ENCODE results near the gene PA2G4. TPM values are rescaled to one million over a fixed set of nuclear protein-coding genes. Genes with fewer than 3 reads are reported as not detected.
"Not testable (repeated sequence)": the region's sequence is repeated elsewhere in the genome, so short reads cannot be mapped to it uniquely, and the experiment has no call there.

PA2G4 gene
- total RNA-seq, 1 donor from 2014 or later: 130 TPM

DNA sequence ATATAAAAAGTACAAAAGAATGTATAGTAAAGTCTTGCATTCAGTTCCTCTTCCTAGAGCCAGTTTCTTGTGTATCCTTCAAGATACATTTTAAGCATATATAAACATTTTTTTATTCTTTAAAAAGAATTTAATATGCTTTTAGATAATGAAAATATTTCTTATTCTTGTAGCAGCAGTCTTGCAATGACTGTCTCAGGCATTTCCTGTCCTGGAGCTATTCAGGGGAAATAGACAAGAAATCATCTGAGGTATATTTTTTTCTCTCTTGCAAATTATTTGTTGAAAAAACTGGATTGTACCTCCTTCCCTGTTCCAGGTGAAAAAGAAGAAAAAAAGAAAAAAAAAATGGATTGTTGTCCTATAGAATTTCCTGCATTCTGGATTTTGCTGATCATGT lies 41.4 kb upstream of the PA2G4 start:
- Histone ChIP-seq H3K9me3 (ENCODE audit: insufficient read depth, low read depth, low read length) (no peaks in the 10 kb centered on the region), H3K4me1 (ENCODE audit: insufficient read depth, low read length) (peaks cover 5% of the 10 kb centered on the region), H3K4me2 (ENCODE audit: low read length) (peak overlapping the region; percentile 25), H3K27ac (ENCODE audit: low read depth, low read length) (peak overlapping the region; percentile 25), H2AFZ (ENCODE audit: low read depth, low read length) (no peak overlapping the region), H3K79me2 (ENCODE audit: insufficient read depth, low read length) (no peaks in the 10 kb centered on the region), H3K27me3 (ENCODE audit: insufficient read depth, low read length) (no peaks in the 10 kb centered on the region), H3K4me3 (ENCODE audit: insufficient read depth, low read depth, low read length) (no peak overlapping the region), H3K36me3 (ENCODE audit: insufficient read depth, low read length) (no peaks in the 10 kb centered on the region), H3K9ac (ENCODE audit: low read length) (no peak overlapping the region), H4K20me1 (ENCODE audit: insufficient read depth, low read length) (no peaks in the 10 kb centered on the region)
- Mint-ChIP-seq H3K4me1 (ENCODE audit: low read depth, unreplicated experiment) (peaks cover 2% of the 10 kb centered on the region), H3K36me3 (ENCODE audit: low read depth, unreplicated experiment) (no peaks in the 10 kb centered on the region), H3K27ac (ENCODE audit: unreplicated experiment) (peak overlapping the region; percentile 36), H3K9me3 (ENCODE audit: unreplicated experiment) (no peaks in the 10 kb centered on the region), H3K4me3 (ENCODE audit: unreplicated experiment) (no peak overlapping the region), H3K27me3 (ENCODE audit: low read depth, unreplicated experiment) (peaks cover 2% of the 10 kb centered on the region)
- DNase-seq (ENCODE audit: low read depth) (no peak), FAIRE-seq (no peak)
- TF ChIP-seq, protein P1, sequence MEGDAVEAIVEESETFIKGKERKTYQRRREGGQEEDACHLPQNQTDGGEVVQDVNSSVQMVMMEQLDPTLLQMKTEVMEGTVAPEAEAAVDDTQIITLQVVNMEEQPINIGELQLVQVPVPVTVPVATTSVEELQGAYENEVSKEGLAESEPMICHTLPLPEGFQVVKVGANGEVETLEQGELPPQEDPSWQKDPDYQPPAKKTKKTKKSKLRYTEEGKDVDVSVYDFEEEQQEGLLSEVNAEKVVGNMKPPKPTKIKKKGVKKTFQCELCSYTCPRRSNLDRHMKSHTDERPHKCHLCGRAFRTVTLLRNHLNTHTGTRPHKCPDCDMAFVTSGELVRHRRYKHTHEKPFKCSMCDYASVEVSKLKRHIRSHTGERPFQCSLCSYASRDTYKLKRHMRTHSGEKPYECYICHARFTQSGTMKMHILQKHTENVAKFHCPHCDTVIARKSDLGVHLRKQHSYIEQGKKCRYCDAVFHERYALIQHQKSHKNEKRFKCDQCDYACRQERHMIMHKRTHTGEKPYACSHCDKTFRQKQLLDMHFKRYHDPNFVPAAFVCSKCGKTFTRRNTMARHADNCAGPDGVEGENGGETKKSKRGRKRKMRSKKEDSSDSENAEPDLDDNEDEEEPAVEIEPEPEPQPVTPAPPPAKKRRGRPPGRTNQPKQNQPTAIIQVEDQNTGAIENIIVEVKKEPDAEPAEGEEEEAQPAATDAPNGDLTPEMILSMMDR (IDR thresholded peaks at IDR 0.05; ENCODE audit: insufficient read depth, low read depth, low read length): no peak
- TF ChIP-seq EZH2 (IDR thresholded peaks at IDR 0.05; ENCODE audit: insufficient read depth, low read length): no peak

DNA sequence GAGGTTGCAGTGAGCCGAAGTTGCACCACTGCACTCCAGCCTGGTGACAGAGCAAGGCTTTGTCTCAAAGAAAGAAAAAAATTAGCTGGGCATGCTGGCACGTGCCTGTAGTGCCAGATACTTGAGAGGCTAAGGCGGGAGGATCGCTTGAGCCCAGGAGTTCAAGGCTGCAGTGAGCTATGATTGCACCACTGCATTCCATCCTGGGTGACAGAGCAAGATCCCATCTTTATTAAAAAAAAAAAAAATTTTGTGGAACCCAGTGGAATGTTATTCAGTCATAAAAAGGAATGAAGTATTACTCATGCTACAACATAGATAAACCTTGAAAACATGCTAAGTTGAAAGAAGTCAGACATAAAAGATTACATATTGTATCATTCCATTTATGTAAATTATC lies 32.7 kb upstream of the PA2G4 start:
- peak; percentile 16 for DNase-seq (ENCODE audit: low read depth)

DNA sequence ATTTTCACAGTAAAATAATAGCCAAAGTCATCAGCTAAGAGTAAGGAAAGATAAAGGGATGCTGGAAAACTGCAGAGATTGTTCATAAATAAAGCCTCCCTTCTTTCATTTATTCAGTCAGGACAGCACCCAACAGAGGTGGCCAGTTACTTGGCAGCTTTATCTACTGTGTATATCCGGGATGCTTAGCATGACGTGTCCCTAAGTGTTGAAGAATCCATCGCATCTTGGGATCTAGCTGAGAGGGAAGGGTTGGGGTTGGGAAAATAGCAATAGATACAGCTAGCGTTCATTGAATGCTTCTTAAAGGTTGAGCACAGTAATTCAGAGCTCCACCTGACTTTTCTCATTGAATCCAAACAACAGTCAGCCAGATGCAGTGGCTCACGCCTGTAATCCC lies 30.0 kb upstream of the PA2G4 start:
- H3K9me3 ChIP-seq (ENCODE audit: insufficient read depth, low read depth, low read length): no peaks in the 10 kb centered on the region
- no peak overlapping the region for H3K4me3 ChIP-seq (ENCODE audit: insufficient read depth, low read depth, low read length)
- no peak overlapping the region for H2AFZ ChIP-seq (ENCODE audit: low read depth, low read length)
- no peaks in the 10 kb centered on the region for H3K79me2 ChIP-seq (ENCODE audit: insufficient read depth, low read length)
- no peaks in the 10 kb centered on the region for H4K20me1 ChIP-seq (ENCODE audit: insufficient read depth, low read length)
- H3K27me3 ChIP-seq (ENCODE audit: insufficient read depth, low read length): no peaks in the 10 kb centered on the region
- Mint-ChIP-seq H3K27ac (ENCODE audit: unreplicated experiment) (no peak overlapping the region), H3K9me3 (ENCODE audit: unreplicated experiment) (no peaks in the 10 kb centered on the region), H3K4me3 (ENCODE audit: unreplicated experiment) (no peak overlapping the region), H3K27me3 (ENCODE audit: low read depth, unreplicated experiment) (peaks cover 2% of the 10 kb centered on the region), H3K36me3 (ENCODE audit: low read depth, unreplicated experiment) (no peaks in the 10 kb centered on the region), H3K4me1 (ENCODE audit: low read depth, unreplicated experiment) (peaks cover 3% of the 10 kb centered on the region)
- no peak for FAIRE-seq
- no peak overlapping the region for H3K4me2 ChIP-seq (ENCODE audit: low read length)
- no peaks in the 10 kb centered on the region for H3K4me1 ChIP-seq (ENCODE audit: insufficient read depth, low read length)
- no peaks in the 10 kb centered on the region for H3K36me3 ChIP-seq (ENCODE audit: insufficient read depth, low read length)
- DNase-seq (ENCODE audit: low read depth): no peak
- TF ChIP-seq, protein P1 (IDR thresholded peaks at IDR 0.05; ENCODE audit: insufficient read depth, low read depth, low read length): no peak
- TF ChIP-seq EZH2 (IDR thresholded peaks at IDR 0.05; ENCODE audit: insufficient read depth, low read length): no peak
- H3K27ac ChIP-seq (ENCODE audit: low read depth, low read length): no peak overlapping the region
- H3K9ac ChIP-seq (ENCODE audit: low read length): no peak overlapping the region

More for the DNA sequence above, 32.7 kb upstream of the PA2G4 start:
- H3K4me3 ChIP-seq (ENCODE audit: insufficient read depth, low read depth, low read length): no peak overlapping the region
- H3K4me1 Mint-ChIP-seq (ENCODE audit: low read depth, unreplicated experiment): peaks cover 3% of the 10 kb centered on the region
- no peak overlapping the region for H3K4me3 Mint-ChIP-seq (ENCODE audit: unreplicated experiment)
- no peak for TF ChIP-seq EZH2 (IDR thresholded peaks at IDR 0.05; ENCODE audit: insufficient read depth, low read length)
- TF ChIP-seq, protein P1 (IDR thresholded peaks at IDR 0.05; ENCODE audit: insufficient read depth, low read depth, low read length): no peak
- no peak overlapping the region for H2AFZ ChIP-seq (ENCODE audit: low read depth, low read length)
- H3K27ac Mint-ChIP-seq (ENCODE audit: unreplicated experiment): no peak overlapping the region
- H3K9ac ChIP-seq (ENCODE audit: low read length): no peak overlapping the region
- no peaks in the 10 kb centered on the region for H3K9me3 Mint-ChIP-seq (ENCODE audit: unreplicated experiment)
- H3K79me2 ChIP-seq (ENCODE audit: insufficient read depth, low read length): no peaks in the 10 kb centered on the region
- no peaks in the 10 kb centered on the region for H3K36me3 ChIP-seq (ENCODE audit: insufficient read depth, low read length)
- no peaks in the 10 kb centered on the region for H3K36me3 Mint-ChIP-seq (ENCODE audit: low read depth, unreplicated experiment)
- H4K20me1 ChIP-seq (ENCODE audit: insufficient read depth, low read length): no peaks in the 10 kb centered on the region
- H3K27me3 Mint-ChIP-seq (ENCODE audit: low read depth, unreplicated experiment): peaks cover 4% of the 10 kb centered on the region
- no peaks in the 10 kb centered on the region for H3K9me3 ChIP-seq (ENCODE audit: insufficient read depth, low read depth, low read length)
- H3K27me3 ChIP-seq (ENCODE audit: insufficient read depth, low read length): no peaks in the 10 kb centered on the region
- no peak overlapping the region for H3K4me2 ChIP-seq (ENCODE audit: low read length)
- no peak overlapping the region for H3K27ac ChIP-seq (ENCODE audit: low read depth, low read length)
- H3K4me1 ChIP-seq (ENCODE audit: insufficient read depth, low read length): no peaks in the 10 kb centered on the region
- FAIRE-seq: no peak

DNA sequence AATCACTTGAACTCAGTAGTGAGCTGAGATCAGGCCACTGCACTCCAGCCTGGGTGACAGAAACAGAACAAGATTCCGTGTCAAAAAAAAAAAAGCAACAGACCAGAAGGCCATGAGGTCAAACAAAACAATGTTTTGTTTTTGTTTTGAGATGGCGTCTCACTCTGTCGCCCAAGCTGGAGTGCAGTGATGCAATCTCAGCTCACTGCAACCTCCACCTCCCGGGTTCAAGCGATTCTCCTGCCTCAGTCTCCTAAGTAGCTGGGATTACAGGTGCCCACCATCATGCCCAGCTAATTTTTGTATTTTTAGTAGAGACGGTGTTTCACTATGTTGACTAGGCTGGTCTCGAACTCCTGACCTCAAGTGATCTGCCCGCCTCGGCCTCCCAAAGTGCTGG lies 26.4 kb upstream of the PA2G4 start:
- H3K27me3 ChIP-seq (ENCODE audit: insufficient read depth, low read length): peaks cover 22% of the 10 kb centered on the region
- not testable (repeated sequence) for H3K4me1 Mint-ChIP-seq (ENCODE audit: low read depth, unreplicated experiment); H3K4me1 ChIP-seq (ENCODE audit: insufficient read depth, low read length); H3K27me3 Mint-ChIP-seq (ENCODE audit: low read depth, unreplicated experiment); H3K9me3 ChIP-seq (ENCODE audit: insufficient read depth, low read depth, low read length); H3K36me3 Mint-ChIP-seq (ENCODE audit: low read depth, unreplicated experiment); DNase-seq (ENCODE audit: low read depth); H3K4me3 Mint-ChIP-seq (ENCODE audit: unreplicated experiment); FAIRE-seq; H2AFZ ChIP-seq (ENCODE audit: low read depth, low read length); H3K9ac ChIP-seq (ENCODE audit: low read length); H3K4me2 ChIP-seq (ENCODE audit: low read length); H4K20me1 ChIP-seq (ENCODE audit: insufficient read depth, low read length); H3K36me3 ChIP-seq (ENCODE audit: insufficient read depth, low read length); H3K79me2 ChIP-seq (ENCODE audit: insufficient read depth, low read length); H3K27ac ChIP-seq (ENCODE audit: low read depth, low read length); H3K27ac Mint-ChIP-seq (ENCODE audit: unreplicated experiment); H3K4me3 ChIP-seq (ENCODE audit: insufficient read depth, low read depth, low read length); H3K9me3 Mint-ChIP-seq (ENCODE audit: unreplicated experiment)
